HepG2 (cell line): ENCODE measurements around the gene UBE2I. TPM values are rescaled to one million over a fixed set of nuclear protein-coding genes. Genes with fewer than 3 reads are reported as not detected.

Source experiments
- CCAR2 ChIP-seq: fragments of 200-400 bp; formaldehyde crosslinking; optimal IDR thresholded peaks from 2 replicates; pipeline ENCODE3; 2018; ENCODE audit warnings: low read depth, mild to moderate bottlenecking, low read length, moderate library complexity
- FOXA1 ChIP-seq, 2 experiments: fragments of 450-650 bp in 1 of 2; sonication (generic) in 1 of 2; formaldehyde crosslinking in 1 of 2; IDR thresholded peaks; 2 replicates each; pipeline versions ENCODE4 v1.4.0 to v1.6.1; 2016 to 2020; ENCODE audit warnings: missing genetic modification reagents in 1 of 2
- KAT7 ChIP-seq: IDR thresholded peaks from 2 replicates; pipeline ENCODE4 v1.6.1; 2018; ENCODE audit warnings: borderline replicate concordance, missing compliant biosample characterization
- KAT8 ChIP-seq: IDR thresholded peaks from 2 replicates; pipeline ENCODE4 v1.6.1; 2016; ENCODE audit warnings: missing genetic modification reagents, missing compliant biosample characterization
- KMT2B ChIP-seq: IDR thresholded peaks from 2 replicates; pipeline ENCODE4 v1.6.1; 2016; ENCODE audit warnings: missing genetic modification reagents, missing compliant biosample characterization
- MAF1 ChIP-seq: sonication (generic); formaldehyde crosslinking; IDR thresholded peaks from 2 replicates; pipeline ENCODE4 v1.5.0; 2020; ENCODE audit warnings: missing genetic modification reagents, borderline replicate concordance
- RBM39 ChIP-seq: fragments of 200-400 bp; formaldehyde crosslinking; IDR thresholded peaks from one replicate; pipeline ENCODE4 v1.6.1; 2018; ENCODE audit warnings: antibody characterized with exemption, mild to moderate bottlenecking, low read depth, low read length; ENCODE audit not compliant: poor library complexity, severe bottlenecking
- SNRNP70 ChIP-seq: fragments of 200-400 bp; formaldehyde crosslinking; IDR thresholded peaks from 2 replicates; pipeline ENCODE4 v1.6.1; 2017; ENCODE audit warnings: mild to moderate bottlenecking, low read depth, low read length, moderate library complexity
- ZNF160 ChIP-seq: sonication (generic); formaldehyde crosslinking; IDR thresholded peaks from 2 replicates; pipeline ENCODE4 v1.8.0; 2022; ENCODE audit warnings: mild to moderate bottlenecking, inconsistent platforms, missing genetic modification reagents
- ZNF205 ChIP-seq: IDR thresholded peaks from 2 replicates; pipeline ENCODE4 v1.6.1; 2018; ENCODE audit warnings: missing biosample characterization, missing genetic modification reagents
- ZNF335 ChIP-seq: sonication (generic); formaldehyde crosslinking; IDR thresholded peaks from 2 replicates; pipeline ENCODE4 v1.4.0; 2020; ENCODE audit warnings: missing genetic modification reagents
- ZNF543 ChIP-seq: sonication (generic); formaldehyde crosslinking; IDR thresholded peaks from 2 replicates; pipeline ENCODE4 v1.4.0; 2020; ENCODE audit warnings: mild to moderate bottlenecking, missing genetic modification reagents
- ZNF7 ChIP-seq: IDR thresholded peaks from 2 replicates; pipeline ENCODE4 v1.6.1; 2016; ENCODE audit warnings: missing biosample characterization, missing genetic modification reagents
- ZNF724P ChIP-seq: sonication (generic); formaldehyde crosslinking; IDR thresholded peaks from 2 replicates; pipeline ENCODE4 v1.8.0; 2022; ENCODE audit warnings: missing genetic modification reagents, borderline replicate concordance
- ZNF747 ChIP-seq: sonication (generic); formaldehyde crosslinking; IDR thresholded peaks from 2 replicates; pipeline ENCODE4 v1.8.1; 2023; ENCODE audit warnings: missing genetic modification reagents, mild to moderate bottlenecking, borderline replicate concordance
- ZNF761 ChIP-seq: sonication (generic); formaldehyde crosslinking; conservative IDR thresholded peaks from 2 replicates; pipeline ENCODE4 v1.4.0; 2020; ENCODE audit warnings: mild to moderate bottlenecking, missing genetic modification reagents
- polyA plus RNA-seq, 8 experiments: library from polyadenylated mRNA; depleted of rRNA in 3 of 8; stranded (reverse) in 7 of 8; unstranded in 1 of 8; fragments of >200 nt; fragmentation: Illumina TruSeq in 4 of 8; extraction: Trizol in 4 of 8; gene quantifications; 2 replicates each; pipeline versions ENCODE4 v1.2.1 to v1.2.3, GENCODE V29; 2011 to 2016; ENCODE audit warnings: low read depth in 4 of 8, missing spikeins in 1 of 8, mixed read lengths in 1 of 8; ENCODE audit not compliant: insufficient read depth in 1 of 8
- total RNA-seq, 5 experiments: library from RNA; depleted of rRNA; stranded (reverse); fragments of >200 nt; fragmentation: Illumina TruSeq; extraction: Trizol; gene quantifications; 2 replicates each; pipeline ENCODE4 v1.2.3, GENCODE V29; 2016; ENCODE audit warnings: low read depth in 1 of 5
- TF ChIP-seq, protein P1 (sequence below): sonication (generic); formaldehyde crosslinking; conservative IDR thresholded peaks from 2 replicates; pipeline ENCODE4 v1.4.0; 2020; ENCODE audit warnings: mild to moderate bottlenecking, missing genetic modification reagents, moderate library complexity
- TF ChIP-seq, protein P2 (sequence below): sonication (generic); formaldehyde crosslinking; IDR thresholded peaks from 2 replicates; pipeline ENCODE4 v1.4.0; 2020; ENCODE audit warnings: low read depth, missing genetic modification reagents
- TF ChIP-seq, protein P3 (sequence below): sonication (generic); formaldehyde crosslinking; IDR thresholded peaks from 2 replicates; pipeline ENCODE4 v1.8.0; 2023; ENCODE audit warnings: mild to moderate bottlenecking, missing genetic modification reagents

Gene UBE2I
- total and polyA plus RNA-seq, 2 of the 13 experiments (the other 11 are each of a cell fraction or from before 2014, with no cell fraction given): 75.8 to 98.9 TPM

DNA sequence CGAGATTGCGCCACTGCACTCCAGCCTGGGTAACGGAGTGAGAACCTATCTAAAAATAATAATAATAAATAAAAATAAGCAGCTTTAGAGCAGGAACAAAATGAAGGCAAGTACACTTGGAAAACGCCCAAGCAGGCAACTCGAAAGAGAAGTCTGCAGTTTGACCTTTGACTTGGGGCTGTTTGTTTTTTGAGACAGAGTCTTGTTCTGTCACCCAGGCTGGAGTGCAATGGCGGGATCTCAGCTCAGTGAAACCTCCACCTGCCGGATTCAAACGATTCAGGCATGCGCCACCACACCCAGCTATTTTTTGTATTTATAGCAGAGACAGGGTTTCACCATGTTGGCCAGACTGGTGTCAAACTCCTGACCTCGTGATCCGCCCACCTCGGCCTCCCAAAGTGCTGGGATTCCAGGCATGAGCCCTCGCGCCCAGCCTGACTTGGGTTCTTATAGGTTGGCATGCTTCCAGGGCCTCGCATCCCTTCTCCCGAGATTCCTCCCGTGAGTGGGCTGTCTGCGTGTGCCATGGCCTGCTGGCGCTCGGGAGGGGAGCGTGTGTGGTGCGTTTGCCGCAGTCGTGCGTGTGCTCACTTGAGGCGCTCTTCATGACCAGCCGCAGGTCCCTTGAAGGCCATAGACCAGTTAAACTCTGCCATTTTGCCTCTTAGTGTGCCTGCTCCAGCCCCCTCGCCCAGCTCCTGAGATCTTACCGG lies 18.4 kb upstream of the UBE2I start (continued):
- TF ChIP-seq KAT7 (CRISPR knock-in tag): no peak
- TF ChIP-seq ZNF761 (CRISPR knock-in tag): no peak
- no peak for TF ChIP-seq FOXA1 (IDR thresholded peaks at IDR 0.05)
- TF ChIP-seq FOXA1 (CRISPR knock-in tag; IDR thresholded peaks at IDR 0.05): 0 out of 2 replicates have a peak, but pooled peaks have one; percentile 14
- no peak for TF ChIP-seq MAF1 (CRISPR knock-in tag)
- TF ChIP-seq, protein P1, sequence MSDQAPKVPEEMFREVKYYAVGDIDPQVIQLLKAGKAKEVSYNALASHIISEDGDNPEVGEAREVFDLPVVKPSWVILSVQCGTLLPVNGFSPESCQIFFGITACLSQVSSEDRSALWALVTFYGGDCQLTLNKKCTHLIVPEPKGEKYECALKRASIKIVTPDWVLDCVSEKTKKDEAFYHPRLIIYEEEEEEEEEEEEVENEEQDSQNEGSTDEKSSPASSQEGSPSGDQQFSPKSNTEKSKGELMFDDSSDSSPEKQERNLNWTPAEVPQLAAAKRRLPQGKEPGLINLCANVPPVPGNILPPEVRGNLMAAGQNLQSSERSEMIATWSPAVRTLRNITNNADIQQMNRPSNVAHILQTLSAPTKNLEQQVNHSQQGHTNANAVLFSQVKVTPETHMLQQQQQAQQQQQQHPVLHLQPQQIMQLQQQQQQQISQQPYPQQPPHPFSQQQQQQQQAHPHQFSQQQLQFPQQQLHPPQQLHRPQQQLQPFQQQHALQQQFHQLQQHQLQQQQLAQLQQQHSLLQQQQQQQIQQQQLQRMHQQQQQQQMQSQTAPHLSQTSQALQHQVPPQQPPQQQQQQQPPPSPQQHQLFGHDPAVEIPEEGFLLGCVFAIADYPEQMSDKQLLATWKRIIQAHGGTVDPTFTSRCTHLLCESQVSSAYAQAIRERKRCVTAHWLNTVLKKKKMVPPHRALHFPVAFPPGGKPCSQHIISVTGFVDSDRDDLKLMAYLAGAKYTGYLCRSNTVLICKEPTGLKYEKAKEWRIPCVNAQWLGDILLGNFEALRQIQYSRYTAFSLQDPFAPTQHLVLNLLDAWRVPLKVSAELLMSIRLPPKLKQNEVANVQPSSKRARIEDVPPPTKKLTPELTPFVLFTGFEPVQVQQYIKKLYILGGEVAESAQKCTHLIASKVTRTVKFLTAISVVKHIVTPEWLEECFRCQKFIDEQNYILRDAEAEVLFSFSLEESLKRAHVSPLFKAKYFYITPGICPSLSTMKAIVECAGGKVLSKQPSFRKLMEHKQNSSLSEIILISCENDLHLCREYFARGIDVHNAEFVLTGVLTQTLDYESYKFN: 0 out of 2 replicates have a peak, but pooled peaks have one; percentile 30
- TF ChIP-seq ZNF335 (CRISPR knock-in tag): peak; percentile 58; the same call in 1 of the 2 replicates
- no peak for TF ChIP-seq KMT2B (CRISPR knock-in tag)
- TF ChIP-seq SNRNP70: no peak
- TF ChIP-seq ZNF747 (CRISPR knock-in tag): no peak
- TF ChIP-seq ZNF7 (CRISPR knock-in tag): no peak
- TF ChIP-seq ZNF543 (CRISPR knock-in tag): no peak
- TF ChIP-seq, protein P2, sequence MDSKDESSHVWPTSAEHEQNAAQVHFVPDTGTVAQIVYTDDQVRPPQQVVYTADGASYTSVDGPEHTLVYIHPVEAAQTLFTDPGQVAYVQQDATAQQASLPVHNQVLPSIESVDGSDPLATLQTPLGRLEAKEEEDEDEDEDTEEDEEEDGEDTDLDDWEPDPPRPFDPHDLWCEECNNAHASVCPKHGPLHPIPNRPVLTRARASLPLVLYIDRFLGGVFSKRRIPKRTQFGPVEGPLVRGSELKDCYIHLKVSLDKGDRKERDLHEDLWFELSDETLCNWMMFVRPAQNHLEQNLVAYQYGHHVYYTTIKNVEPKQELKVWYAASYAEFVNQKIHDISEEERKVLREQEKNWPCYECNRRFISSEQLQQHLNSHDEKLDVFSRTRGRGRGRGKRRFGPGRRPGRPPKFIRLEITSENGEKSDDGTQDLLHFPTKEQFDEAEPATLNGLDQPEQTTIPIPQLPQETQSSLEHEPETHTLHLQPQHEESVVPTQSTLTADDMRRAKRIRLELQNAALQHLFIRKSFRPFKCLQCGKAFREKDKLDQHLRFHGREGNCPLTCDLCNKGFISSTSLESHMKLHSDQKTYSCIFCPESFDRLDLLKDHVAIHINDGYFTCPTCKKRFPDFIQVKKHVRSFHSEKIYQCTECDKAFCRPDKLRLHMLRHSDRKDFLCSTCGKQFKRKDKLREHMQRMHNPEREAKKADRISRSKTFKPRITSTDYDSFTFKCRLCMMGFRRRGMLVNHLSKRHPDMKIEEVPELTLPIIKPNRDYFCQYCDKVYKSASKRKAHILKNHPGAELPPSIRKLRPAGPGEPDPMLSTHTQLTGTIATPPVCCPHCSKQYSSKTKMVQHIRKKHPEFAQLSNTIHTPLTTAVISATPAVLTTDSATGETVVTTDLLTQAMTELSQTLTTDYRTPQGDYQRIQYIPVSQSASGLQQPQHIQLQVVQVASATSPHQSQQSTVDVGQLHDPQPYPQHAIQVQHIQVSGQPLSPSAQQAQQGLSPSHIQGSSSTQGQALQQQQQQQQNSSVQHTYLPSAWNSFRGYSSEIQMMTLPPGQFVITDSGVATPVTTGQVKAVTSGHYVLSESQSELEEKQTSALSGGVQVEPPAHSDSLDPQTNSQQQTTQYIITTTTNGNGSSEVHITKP (CRISPR knock-in tag): no peak
- TF ChIP-seq RBM39: no peak
- TF ChIP-seq, protein P3, sequence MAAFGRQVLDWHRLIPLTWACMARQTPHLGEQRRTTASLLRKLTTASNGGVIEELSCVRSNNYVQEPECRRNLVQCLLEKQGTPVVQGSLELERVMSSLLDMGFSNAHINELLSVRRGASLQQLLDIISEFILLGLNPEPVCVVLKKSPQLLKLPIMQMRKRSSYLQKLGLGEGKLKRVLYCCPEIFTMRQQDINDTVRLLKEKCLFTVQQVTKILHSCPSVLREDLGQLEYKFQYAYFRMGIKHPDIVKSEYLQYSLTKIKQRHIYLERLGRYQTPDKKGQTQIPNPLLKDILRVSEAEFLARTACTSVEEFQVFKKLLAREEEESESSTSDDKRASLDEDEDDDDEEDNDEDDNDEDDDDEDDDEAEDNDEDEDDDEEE (CRISPR knock-in tag): no peak
- TF ChIP-seq CCAR2: no peak
- no peak for TF ChIP-seq ZNF205
- peak; percentile 34; the same call in 1 of the 2 replicates for TF ChIP-seq KAT8 (CRISPR knock-in tag)
- TF ChIP-seq ZNF160 (CRISPR knock-in tag): no peak
- no peak for TF ChIP-seq ZNF724P
